ENCODE results near the gene NCOR2.

NCOR2 gene

GRCh38 chr12:124565656-124566160 is 1.7 kb downstream of the NCOR2 start:
- Histone ChIP-seq H3K27ac (ENCODE audit: insufficient read depth in 1 of 2, low read depth in 1 of 2, low read length in 2 of 2, poor library complexity in 1 of 2, severe bottlenecking in 2 of 2) (peak overlapping the region in 1 of 2 experiments; percentile 87), H3K4me1 (ENCODE audit: control extremely low read depth in 1 of 4, control insufficient read depth in 4 of 4, insufficient read depth in 4 of 4, low read length in 3 of 4) (peaks cover 5 to 72% (median 56%) of the 10 kb centered on the region in 4 experiments), H3K9me3 (ENCODE audit: control extremely low read depth in 1 of 5, control insufficient read depth in 4 of 5, insufficient read depth in 2 of 5, low read depth in 1 of 5, low read length in 4 of 5) (no peaks in the 10 kb centered on the region), H3K27me3 (replicated peaks in 2 of 5; ENCODE audit: control insufficient read depth in 4 of 5, insufficient read depth in 5 of 5, low read length in 4 of 5) (no peaks in the 10 kb centered on the region), H3K36me3 (ENCODE audit: control insufficient read depth in 4 of 4, insufficient read depth in 4 of 4, low read length in 3 of 4) (no peaks in the 10 kb centered on the region), H3K4me3 (ENCODE audit: control insufficient read depth in 1 of 7, extremely low read depth in 1 of 7, insufficient read depth in 4 of 7, low read depth in 2 of 7, low read length in 6 of 7) (peak overlapping the region; percentile 64 to 92 (median 80))
- ChIA-PET CTCF (interaction anchor here (0.8 to 8.3 kb wide), 5 partner anchors 13 to 121 kb away, joined by 3 to 62 read pairs (median 3); no protein-coding TSS in a partner anchor), POLR2A (interaction anchor here (0.9 to 2.5 kb wide), 3 partner anchors 11 to 44 kb away, joined by 3 to 15 read pairs (median 4); no protein-coding TSS in a partner anchor)
- DNase-seq = no peak
- 18% methylated on average over 11 of the region's 14 CpGs for WGBS (ENCODE audit: insufficient coverage)

- Histone ChIP-seq H3K27ac (ENCODE audit: insufficient read depth in 1 of 2, low read depth in 1 of 2, low read length in 2 of 2, poor library complexity in 1 of 2, severe bottlenecking in 2 of 2) (peak overlapping the region in 1 of 2 experiments; percentile 87), H3K27me3 (replicated peaks in 2 of 5; ENCODE audit: control insufficient read depth in 4 of 5, insufficient read depth in 5 of 5, low read length in 4 of 5) (no peaks in the 10 kb centered on the region), H3K4me1 (ENCODE audit: control extremely low read depth in 1 of 4, control insufficient read depth in 4 of 4, insufficient read depth in 4 of 4, low read length in 3 of 4) (peaks cover 5 to 72% (median 57%) of the 10 kb centered on the region in 4 experiments), H3K4me3 (ENCODE audit: control insufficient read depth in 1 of 7, extremely low read depth in 1 of 7, insufficient read depth in 4 of 7, low read depth in 2 of 7, low read length in 6 of 7) (no peak overlapping the region), H3K36me3 (ENCODE audit: control insufficient read depth in 4 of 4, insufficient read depth in 4 of 4, low read length in 3 of 4) (no peaks in the 10 kb centered on the region), H3K9me3 (ENCODE audit: control extremely low read depth in 1 of 5, control insufficient read depth in 4 of 5, insufficient read depth in 2 of 5, low read depth in 1 of 5, low read length in 4 of 5) (no peaks in the 10 kb centered on the region)
- WGBS (ENCODE audit: insufficient coverage) = 91% methylated on average over 15 of the region's 19 CpGs
- no peak for DNase-seq
- ChIA-PET POLR2A (interaction anchor here (2.5 kb wide), 1 partner anchor 15 kb away, joined by 15 read pairs; no protein-coding TSS in a partner anchor), CTCF (interaction anchor here (0.7 to 8.3 kb wide), 6 partner anchors 12 to 121 kb away, joined by 3 to 62 read pairs (median 4); no protein-coding TSS in a partner anchor)
These were observed 2.4 kb downstream of the NCOR2 start for GRCh38 chr12:124564971-124565491.

- Histone ChIP-seq H3K9me3 (ENCODE audit: control extremely low read depth in 1 of 5, control insufficient read depth in 4 of 5, insufficient read depth in 2 of 5, low read depth in 1 of 5, low read length in 4 of 5) (no peaks in the 10 kb centered on the region), H3K27me3 (replicated peaks in 2 of 5; ENCODE audit: control insufficient read depth in 4 of 5, insufficient read depth in 5 of 5, low read length in 4 of 5) (no peaks in the 10 kb centered on the region), H3K27ac (ENCODE audit: insufficient read depth in 1 of 2, low read depth in 1 of 2, low read length in 2 of 2, poor library complexity in 1 of 2, severe bottlenecking in 2 of 2) (peak overlapping the region in 1 of 2 experiments; percentile 62), H3K4me1 (ENCODE audit: control extremely low read depth in 1 of 4, control insufficient read depth in 4 of 4, insufficient read depth in 4 of 4, low read length in 3 of 4) (peaks cover 5 to 70% (median 55%) of the 10 kb centered on the region in 4 experiments), H3K36me3 (ENCODE audit: control insufficient read depth in 4 of 4, insufficient read depth in 4 of 4, low read length in 3 of 4) (no peaks in the 10 kb centered on the region), H3K4me3 (ENCODE audit: control insufficient read depth in 1 of 7, extremely low read depth in 1 of 7, insufficient read depth in 4 of 7, low read depth in 2 of 7, low read length in 6 of 7) (peak overlapping the region in 2 of 7 experiments; percentile 52 to 57)
- CTCF ChIA-PET = interaction anchor here (0.7 to 8.3 kb wide), 8 partner anchors 11 to 191 kb away, joined by 3 to 62 read pairs (median 4); no protein-coding TSS in a partner anchor
- WGBS (ENCODE audit: insufficient coverage) = 22% methylated on average over 6 of the region's 19 CpGs
- DNase-seq = peak; percentile 44 to 72 (median 63)
- POLR2A ChIA-PET = interaction anchor here (0.6 to 2.7 kb wide), 2 partner anchors 46 to 167 kb away, joined by 3 to 7 read pairs; no protein-coding TSS in a partner anchor
These were observed 3.0 kb downstream of the NCOR2 start for GRCh38 chr12:124564232-124564958.

DNA sequence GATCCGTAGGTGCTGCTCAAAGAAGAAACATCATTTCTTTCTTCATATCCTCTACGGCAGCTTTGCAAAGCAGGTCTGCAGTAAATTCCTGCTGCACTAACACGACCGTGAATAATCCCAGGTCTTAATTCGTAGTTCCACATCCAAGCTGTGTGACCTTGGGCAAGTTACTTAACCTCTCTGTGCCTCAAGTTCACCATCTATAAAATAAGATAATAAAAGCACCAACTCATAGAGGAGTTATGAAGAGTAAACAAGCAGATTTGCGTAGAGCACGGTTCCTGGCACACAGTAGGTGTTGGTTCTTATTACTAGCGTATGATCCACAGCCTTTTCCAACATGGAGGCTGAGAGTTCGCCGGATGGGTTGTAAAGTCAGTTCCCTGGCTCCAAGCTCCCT is 3.6 kb downstream of the NCOR2 start:
- H3K27me3 ChIP-seq (replicated peaks in 2 of 5; ENCODE audit: control insufficient read depth in 4 of 5, insufficient read depth in 5 of 5, low read length in 4 of 5) = no peaks in the 10 kb centered on the region
- H3K4me3 ChIP-seq (ENCODE audit: control insufficient read depth in 1 of 7, extremely low read depth in 1 of 7, insufficient read depth in 4 of 7, low read depth in 2 of 7, low read length in 6 of 7) = peak overlapping the region in 2 of 7 experiments; percentile 52 to 57
- no peak for DNase-seq
- H3K27ac ChIP-seq (ENCODE audit: insufficient read depth in 1 of 2, low read depth in 1 of 2, low read length in 2 of 2, poor library complexity in 1 of 2, severe bottlenecking in 2 of 2) = peak overlapping the region; percentile 2 to 62
- ChIA-PET POLR2A (interaction anchor here (2.7 kb wide), 1 partner anchor 45 kb away, joined by 7 read pairs; no protein-coding TSS in a partner anchor), CTCF (interaction anchor here (1.0 to 8.3 kb wide), 7 partner anchors 11 to 192 kb away, joined by 3 to 62 read pairs (median 4); no protein-coding TSS in a partner anchor)
- H3K36me3 ChIP-seq (ENCODE audit: control insufficient read depth in 4 of 4, insufficient read depth in 4 of 4, low read length in 3 of 4) = no peaks in the 10 kb centered on the region
- no peaks in the 10 kb centered on the region for H3K9me3 ChIP-seq (ENCODE audit: control extremely low read depth in 1 of 5, control insufficient read depth in 4 of 5, insufficient read depth in 2 of 5, low read depth in 1 of 5, low read length in 4 of 5)
- peaks cover 5 to 64% (median 49%) of the 10 kb centered on the region in 4 experiments for H3K4me1 ChIP-seq (ENCODE audit: control extremely low read depth in 1 of 4, control insufficient read depth in 4 of 4, insufficient read depth in 4 of 4, low read length in 3 of 4)
- WGBS (ENCODE audit: insufficient coverage) = 96% methylated on average over 7 of the region's 10 CpGs

GRCh38 chr12:124563401-124563800 is 4.0 kb downstream of the NCOR2 start:
- Histone ChIP-seq H3K27ac (ENCODE audit: insufficient read depth in 1 of 2, low read depth in 1 of 2, low read length in 2 of 2, poor library complexity in 1 of 2, severe bottlenecking in 2 of 2) (peak overlapping the region in 1 of 2 experiments; percentile 62), H3K27me3 (replicated peaks in 2 of 5; ENCODE audit: control insufficient read depth in 4 of 5, insufficient read depth in 5 of 5, low read length in 4 of 5) (no peaks in the 10 kb centered on the region), H3K36me3 (ENCODE audit: control insufficient read depth in 4 of 4, insufficient read depth in 4 of 4, low read length in 3 of 4) (no peaks in the 10 kb centered on the region), H3K4me1 (ENCODE audit: control extremely low read depth in 1 of 4, control insufficient read depth in 4 of 4, insufficient read depth in 4 of 4, low read length in 3 of 4) (peaks cover 5 to 61% (median 47%) of the 10 kb centered on the region in 4 experiments), H3K4me3 (ENCODE audit: control insufficient read depth in 1 of 7, extremely low read depth in 1 of 7, insufficient read depth in 4 of 7, low read depth in 2 of 7, low read length in 6 of 7) (no peak overlapping the region), H3K9me3 (ENCODE audit: control extremely low read depth in 1 of 5, control insufficient read depth in 4 of 5, insufficient read depth in 2 of 5, low read depth in 1 of 5, low read length in 4 of 5) (no peaks in the 10 kb centered on the region)
- ChIA-PET POLR2A (interaction anchor here (2.7 kb wide), 1 partner anchor 45 kb away, joined by 7 read pairs; no protein-coding TSS in a partner anchor), CTCF (interaction anchor here (1.0 to 8.3 kb wide), 7 partner anchors 10 to 199 kb away, joined by 3 to 62 read pairs (median 4); no protein-coding TSS in a partner anchor)
- DNase-seq = peak in 2 of 3 donors; percentile 73 to 80
- WGBS (ENCODE audit: insufficient coverage) = 94% methylated on average over 11 of the region's 11 CpGs

DNA sequence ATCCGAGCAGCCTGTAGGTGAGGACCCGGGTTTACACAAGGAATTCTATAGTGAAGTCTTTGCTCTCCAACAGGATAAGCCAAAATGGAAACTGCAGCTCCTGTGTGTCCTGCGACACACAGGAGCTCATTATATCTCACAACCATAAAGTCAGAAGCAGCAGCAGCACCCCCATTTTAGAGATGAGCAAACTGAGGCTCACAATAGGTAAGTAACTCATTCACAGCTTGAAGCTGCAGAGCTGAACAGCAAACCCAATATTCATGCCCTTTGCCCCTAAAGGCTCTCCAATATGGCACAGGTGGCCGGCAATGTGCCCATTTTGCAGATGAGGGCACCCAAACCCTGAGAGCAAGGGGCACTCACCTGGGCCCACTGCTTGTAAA is 4.6 kb downstream of the NCOR2 start:
- H3K4me3 ChIP-seq (ENCODE audit: control insufficient read depth in 1 of 7, extremely low read depth in 1 of 7, insufficient read depth in 4 of 7, low read depth in 2 of 7, low read length in 6 of 7) = no peak overlapping the region
- ChIA-PET POLR2A (interaction anchor here (2.7 kb wide), 1 partner anchor 44 kb away, joined by 7 read pairs; no protein-coding TSS in a partner anchor), CTCF (interaction anchor here (1.0 to 8.3 kb wide), 6 partner anchors 10 to 200 kb away, joined by 3 to 62 read pairs (median 7); no protein-coding TSS in a partner anchor)
- H3K27ac ChIP-seq (ENCODE audit: insufficient read depth in 1 of 2, low read depth in 1 of 2, low read length in 2 of 2, poor library complexity in 1 of 2, severe bottlenecking in 2 of 2) = no peak overlapping the region
- no peaks in the 10 kb centered on the region for H3K9me3 ChIP-seq (ENCODE audit: control extremely low read depth in 1 of 5, control insufficient read depth in 4 of 5, insufficient read depth in 2 of 5, low read depth in 1 of 5, low read length in 4 of 5)
- no peaks in the 10 kb centered on the region for H3K36me3 ChIP-seq (ENCODE audit: control insufficient read depth in 4 of 4, insufficient read depth in 4 of 4, low read length in 3 of 4)
- H3K4me1 ChIP-seq (ENCODE audit: control extremely low read depth in 1 of 4, control insufficient read depth in 4 of 4, insufficient read depth in 4 of 4, low read length in 3 of 4) = peaks cover 5 to 58% (median 42%) of the 10 kb centered on the region in 4 experiments
- no peak for DNase-seq
- 97% methylated on average over 4 of the region's 4 CpGs for WGBS (ENCODE audit: insufficient coverage)
- H3K27me3 ChIP-seq (replicated peaks in 2 of 5; ENCODE audit: control insufficient read depth in 4 of 5, insufficient read depth in 5 of 5, low read length in 4 of 5) = no peaks in the 10 kb centered on the region
